RCC 7860 (cell line): ENCODE results near the gene SYCE3.
A peak's percentile ranks its signal among the peaks of the same experiment; 100 is the strongest.

Experiments
- DNase-seq: peaks from one replicate; pipeline ENCODE4 v3.0.0-alpha.2; 2015; ENCODE audit warnings: low spot score
- FAIRE-seq: peaks from 2 replicates; lab custom pipeline; 2012; peaks lifted over from hg19 to GRCh38; lab: Jason Lieb, UNC

The SYCE3 gene

GRCh38 chr22:50576806-50577696, 14.3 kb upstream of the SYCE3 start:
- DNase-seq (no peak), FAIRE-seq (no peak)

GRCh38 chr22:50576070-50576469, 13.4 kb upstream of the SYCE3 start:
- peak; percentile 29 for DNase-seq
- no peak for FAIRE-seq

GRCh38 chr22:50575426-50575941, 12.8 kb upstream of the SYCE3 start:
- FAIRE-seq (no peak), DNase-seq (no peak)

GRCh38 chr22:50574383-50574755, 11.7 kb upstream of the SYCE3 start:
- no peak for FAIRE-seq
- DNase-seq: no peak

GRCh38 chr22:50573491-50574382, 11.0 kb upstream of the SYCE3 start:
- no peak for FAIRE-seq
- DNase-seq: no peak

- FAIRE-seq: no peak
Measured at GRCh38 chr22:50572965-50573364, 10.2 kb upstream of the SYCE3 start.

GRCh38 chr22:50571264-50572175, 8.8 kb upstream of the SYCE3 start:
- DNase-seq (no peak), FAIRE-seq (no peak)

More at GRCh38 chr22:50572965-50573364, 10.2 kb upstream of the SYCE3 start:
- DNase-seq: no peak

- FAIRE-seq: no peak
- no peak for DNase-seq
Measured at GRCh38 chr22:50570861-50571260, 8.1 kb upstream of the SYCE3 start.

- FAIRE-seq (peak; percentile 49), DNase-seq (peak; percentile 17)
Measured at GRCh38 chr22:50569896-50570535, 7.3 kb upstream of the SYCE3 start.

GRCh38 chr22:50569041-50569459, 6.3 kb upstream of the SYCE3 start:
- FAIRE-seq (no peak), DNase-seq (no peak)

GRCh38 chr22:50568626-50569025, 5.9 kb upstream of the SYCE3 start:
- no peak for DNase-seq
- no peak for FAIRE-seq

- no peak for DNase-seq
- no peak for FAIRE-seq
Measured at GRCh38 chr22:50567721-50568252, 5.1 kb upstream of the SYCE3 start.

GRCh38 chr22:50564289-50564688, 1.6 kb upstream of the SYCE3 start:
- DNase-seq: no peak
- no peak for FAIRE-seq

GRCh38 chr22:50563413-50564160, 868 bp upstream of the SYCE3 start:
- DNase-seq: no peak
- no peak for FAIRE-seq

GRCh38 chr22:50561401-50562358, 1.0 kb downstream of the SYCE3 start:
- FAIRE-seq (no peak), DNase-seq (no peak)

- DNase-seq: no peak
- no peak for FAIRE-seq
Measured at GRCh38 chr22:50560034-50560433, 2.7 kb downstream of the SYCE3 start.

- DNase-seq: no peak
- no peak for FAIRE-seq
Measured at GRCh38 chr22:50556703-50557102, 6.0 kb downstream of the SYCE3 start.

- no peak for FAIRE-seq
- DNase-seq: no peak
Measured at GRCh38 chr22:50553310-50553709, 9.4 kb downstream of the SYCE3 start.
